ENCODE data around the gene EXOC8.

DNA sequence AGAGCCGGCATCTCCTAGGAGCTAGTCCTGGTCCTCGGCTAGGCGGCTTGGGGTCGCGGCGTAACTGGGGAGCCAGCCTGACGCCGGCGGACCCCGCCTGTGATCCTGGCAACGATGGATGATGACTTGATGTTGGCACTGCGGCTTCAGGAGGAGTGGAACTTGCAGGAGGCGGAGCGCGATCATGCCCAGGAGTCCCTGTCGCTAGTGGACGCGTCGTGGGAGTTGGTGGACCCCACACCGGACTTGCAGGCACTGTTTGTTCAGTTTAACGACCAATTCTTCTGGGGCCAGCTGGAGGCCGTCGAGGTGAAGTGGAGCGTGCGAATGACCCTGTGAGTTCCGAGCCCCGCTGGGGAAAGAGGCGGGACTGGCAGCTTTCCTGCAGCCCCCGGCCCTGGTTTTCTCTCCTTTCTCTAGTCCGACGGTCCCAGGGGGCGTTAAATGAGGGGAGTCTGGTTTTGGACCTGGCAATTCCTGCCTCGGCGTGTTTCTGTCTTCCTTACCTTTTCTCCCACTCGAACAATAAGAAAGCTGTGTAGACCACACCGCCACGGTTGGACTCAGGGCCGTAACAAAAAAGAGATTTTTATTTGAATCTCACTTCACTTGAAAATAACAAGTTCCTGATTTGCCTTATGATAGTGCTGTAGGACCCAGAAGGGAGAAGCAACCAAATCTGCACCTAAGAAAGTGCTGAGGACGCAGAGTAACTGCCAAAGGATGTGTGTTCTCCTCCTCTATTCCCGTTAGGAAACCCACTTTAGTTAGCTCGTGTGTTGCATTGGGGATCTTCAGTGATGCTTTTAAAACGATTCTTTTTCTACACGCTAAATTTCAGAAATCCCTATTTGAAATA, 847 bp upstream of the EXOC8 start, which contains the start of gene SPRTN:
- TF ChIP-seq HNRNPLL (IDR thresholded peaks at IDR 0.05; ENCODE audit: low read depth, low read length, poor library complexity, severe bottlenecking): no peak
- 0 out of 2 replicates have a peak, but pooled peaks have one; percentile 50 for TF ChIP-seq KLF12 (CRISPR knock-in tag; IDR thresholded peaks at IDR 0.05; ENCODE audit: borderline replicate concordance)
- TF ChIP-seq PAX8 (CRISPR knock-in tag; IDR thresholded peaks at IDR 0.05; ENCODE audit: borderline replicate concordance): no peak
- peak; percentile 39; the same call in 1 of the 2 replicates for TF ChIP-seq ZSCAN30 (CRISPR knock-in tag; IDR thresholded peaks at IDR 0.05)
- TF ChIP-seq, protein P1, sequence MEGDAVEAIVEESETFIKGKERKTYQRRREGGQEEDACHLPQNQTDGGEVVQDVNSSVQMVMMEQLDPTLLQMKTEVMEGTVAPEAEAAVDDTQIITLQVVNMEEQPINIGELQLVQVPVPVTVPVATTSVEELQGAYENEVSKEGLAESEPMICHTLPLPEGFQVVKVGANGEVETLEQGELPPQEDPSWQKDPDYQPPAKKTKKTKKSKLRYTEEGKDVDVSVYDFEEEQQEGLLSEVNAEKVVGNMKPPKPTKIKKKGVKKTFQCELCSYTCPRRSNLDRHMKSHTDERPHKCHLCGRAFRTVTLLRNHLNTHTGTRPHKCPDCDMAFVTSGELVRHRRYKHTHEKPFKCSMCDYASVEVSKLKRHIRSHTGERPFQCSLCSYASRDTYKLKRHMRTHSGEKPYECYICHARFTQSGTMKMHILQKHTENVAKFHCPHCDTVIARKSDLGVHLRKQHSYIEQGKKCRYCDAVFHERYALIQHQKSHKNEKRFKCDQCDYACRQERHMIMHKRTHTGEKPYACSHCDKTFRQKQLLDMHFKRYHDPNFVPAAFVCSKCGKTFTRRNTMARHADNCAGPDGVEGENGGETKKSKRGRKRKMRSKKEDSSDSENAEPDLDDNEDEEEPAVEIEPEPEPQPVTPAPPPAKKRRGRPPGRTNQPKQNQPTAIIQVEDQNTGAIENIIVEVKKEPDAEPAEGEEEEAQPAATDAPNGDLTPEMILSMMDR (CRISPR knock-in tag; IDR thresholded peaks at IDR 0.05): no peak; the same call in none of the 2 replicates
- no peak for TF ChIP-seq JUNB (CRISPR knock-in tag; IDR thresholded peaks at IDR 0.05; ENCODE audit: borderline replicate concordance)
- no peak for TF ChIP-seq TARDBP (CRISPR knock-in tag; IDR thresholded peaks at IDR 0.05)
- TF ChIP-seq SRF (IDR thresholded peaks at IDR 0.05; ENCODE audit: low read depth, low read length): no peak
- TF ChIP-seq POLR2A (IDR thresholded peaks at IDR 0.05; ENCODE audit: insufficient read depth in 1 of 2, low read depth in 2 of 2, low read length in 2 of 2): peak; percentile 10 to 70; a peak in 3 of 4 replicates
- TF ChIP-seq PAWR (CRISPR knock-in tag; IDR thresholded peaks at IDR 0.05; ENCODE audit: borderline replicate concordance): no peak

Measured in HepG2 (cell line).